Left renal pelvis (tissue), 4 donors: ENCODE measurements around the gene SLC6A12. TPM values are rescaled to one million over a fixed set of nuclear protein-coding genes. Genes with fewer than 3 reads are reported as not detected.

ENCODE experiments used
- DNase-seq, 4 donors: peaks; one replicate each; pipeline ENCODE4 v3.0.0-alpha.2; 2013; ENCODE audit warnings: low read depth in 4 of 4, low spot score in 3 of 4
- polyA plus RNA-seq, 4 donors: library from polyadenylated mRNA; unstranded; fragments of 120-200 nt; gene quantifications; one replicate each; pipeline ENCODE4 v1.2.1, GENCODE V29; 2013; ENCODE audit not compliant: insufficient read length in 4 of 4

SLC6A12 gene
- polyA plus RNA-seq, 4 donors: 1.3 to 20.2 (median 13.5) TPM

DNA sequence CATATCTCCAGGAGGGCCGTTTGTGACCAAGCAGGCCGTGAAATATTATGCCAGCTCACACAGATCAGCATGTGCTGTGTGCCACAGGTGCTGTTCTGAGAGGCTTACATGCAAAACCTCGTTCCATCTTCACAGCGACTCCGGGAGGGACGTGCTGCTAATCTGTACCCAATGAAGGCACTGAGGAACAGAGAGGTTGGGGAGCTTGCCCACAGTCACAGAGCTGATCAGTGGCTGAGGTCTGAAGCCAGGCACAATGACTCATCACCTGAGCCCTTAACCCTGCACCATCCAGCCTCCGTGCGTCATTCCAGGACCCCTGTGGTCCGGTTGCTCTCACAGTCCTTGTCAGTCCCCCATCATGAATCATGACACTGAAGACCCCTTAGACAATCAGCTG is 66.7 kb downstream of the SLC6A12 start:
- DNase-seq: no peak

- DNase-seq: no peak
These were observed 68.5 kb downstream of the SLC6A12 start for GRCh38 chr12:145369-145960.

- no peak for DNase-seq
These were observed 69.2 kb downstream of the SLC6A12 start for GRCh38 chr12:144650-145284.

DNA sequence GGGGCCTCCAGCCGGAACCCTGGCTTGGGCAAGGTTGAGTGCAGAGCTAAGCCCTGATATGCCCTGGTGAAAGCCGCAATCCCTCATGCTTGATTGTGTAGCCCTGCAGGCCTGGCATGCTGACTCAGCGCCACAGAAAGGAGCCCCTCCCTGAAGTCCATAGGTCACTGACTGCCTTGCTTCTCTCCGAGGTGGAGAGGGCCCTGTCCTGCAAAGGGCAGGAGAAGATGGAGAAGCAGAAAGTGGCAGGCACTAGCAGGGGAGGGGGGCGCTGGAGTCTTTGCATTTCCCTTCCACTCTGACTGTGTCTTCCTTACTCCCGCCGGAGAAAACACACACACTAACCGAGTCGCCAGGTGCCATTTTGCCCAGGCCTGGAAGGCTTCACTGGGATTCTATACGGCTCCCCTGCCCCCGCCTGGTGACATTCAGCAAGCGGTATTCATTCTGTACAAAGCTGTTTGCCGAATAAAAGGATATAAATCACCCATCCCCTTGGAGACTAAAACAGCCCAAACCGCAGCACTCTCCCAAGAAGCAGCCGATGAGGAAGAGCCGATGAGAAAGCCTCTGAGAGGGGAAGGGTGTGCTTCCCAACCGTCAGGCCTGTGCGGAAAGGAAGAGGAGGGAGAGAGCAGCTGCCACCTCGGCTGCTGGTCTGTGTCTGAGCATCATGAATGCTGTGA is 69.8 kb downstream of the SLC6A12 start:
- DNase-seq: no peak

- DNase-seq: no peak
These were observed 73.8 kb downstream of the SLC6A12 start for GRCh38 chr12:140162-140561.

Other genes starting within 250 kb of the SLC6A12 start
- 10 to 100 TPM in 1 of 4 donors, 1 to 10 TPM in 3; 6.4 to 10.5 (median 7.4) TPM for gene IQSEC3, start 147.4 kb downstream of the SLC6A12 start, polyA plus RNA-seq
- 10 to 100 TPM in 3 of 4 donors, 1 to 10 TPM in 1; 3.6 to 47.4 (median 44.1) TPM for gene SLC6A13, start 48.7 kb upstream of the SLC6A12 start, polyA plus RNA-seq
- 10 to 100 TPM; 28.7 to 42.8 (median 40.8) TPM for gene KDM5A, start 175.2 kb upstream of the SLC6A12 start, polyA plus RNA-seq
- 10 to 100 TPM; 19.5 to 28.3 (median 27.1) TPM for gene CCDC77, start 187.5 kb upstream of the SLC6A12 start, polyA plus RNA-seq
- 10 to 100 TPM in 3 of 4 donors, 1 to 10 TPM in 1; 7.3 to 22.2 (median 15.7) TPM for gene B4GALNT3, start 245.8 kb upstream of the SLC6A12 start, polyA plus RNA-seq